Kidney epithelial cell (primary cell): ENCODE results near the gene MOGAT3. TPM values are rescaled to one million over a fixed set of nuclear protein-coding genes. Genes with fewer than 3 reads are reported as not detected.

ENCODE experiments used
- DNase-seq: peaks from one replicate; pipeline ENCODE4 v3.0.0-alpha.2; 2010; ENCODE audit warnings: low read depth
- H3K27me3 ChIP-seq: 2 replicates; pipeline ENCODE4 v1.6.0; 2011; ENCODE audit warnings: low read length; ENCODE audit not compliant: control insufficient read depth, insufficient read depth
- H3K36me3 ChIP-seq: 2 replicates; pipeline ENCODE4 v1.5.1; 2011; ENCODE audit warnings: low read length; ENCODE audit not compliant: control insufficient read depth, insufficient read depth
- H3K4me3 ChIP-seq: 2 replicates; pipeline ENCODE4 v1.5.1; 2011; ENCODE audit warnings: low read depth, mild to moderate bottlenecking, control low read depth, low read length
- CTCF ChIP-seq: IDR thresholded peaks from 2 replicates; pipeline ENCODE4 v1.5.1; 2011; ENCODE audit warnings: mild to moderate bottlenecking, moderate library complexity, low read length, control low read depth, inconsistent platforms; ENCODE audit not compliant: insufficient read depth, poor library complexity, severe bottlenecking
- total RNA-seq: library from RNA; depleted of rRNA; stranded (reverse); fragments of >200 nt; gene quantifications from 2 replicates; pipeline ENCODE4 v1.2.3, GENCODE V29; 2015

MOGAT3 gene
- total RNA-seq, 1 donor from 2014 or later = not detected

GRCh38 chr7:101195884-101196283 lies 5.0 kb downstream of the MOGAT3 start:
- no peak overlapping the region for H3K4me3 ChIP-seq
- H3K36me3 ChIP-seq = no peaks in the 10 kb centered on the region
- TF ChIP-seq CTCF = no peak
- H3K27me3 ChIP-seq = peaks cover 14% of the 10 kb centered on the region
- DNase-seq = no peak

- no peak for TF ChIP-seq CTCF
- Histone ChIP-seq H3K27me3 (no peaks in the 10 kb centered on the region), H3K4me3 (no peak overlapping the region), H3K36me3 (no peaks in the 10 kb centered on the region)
- no peak for DNase-seq
Observed at GRCh38 chr7:101189109-101189508, 11.7 kb downstream of the MOGAT3 start.

DNA sequence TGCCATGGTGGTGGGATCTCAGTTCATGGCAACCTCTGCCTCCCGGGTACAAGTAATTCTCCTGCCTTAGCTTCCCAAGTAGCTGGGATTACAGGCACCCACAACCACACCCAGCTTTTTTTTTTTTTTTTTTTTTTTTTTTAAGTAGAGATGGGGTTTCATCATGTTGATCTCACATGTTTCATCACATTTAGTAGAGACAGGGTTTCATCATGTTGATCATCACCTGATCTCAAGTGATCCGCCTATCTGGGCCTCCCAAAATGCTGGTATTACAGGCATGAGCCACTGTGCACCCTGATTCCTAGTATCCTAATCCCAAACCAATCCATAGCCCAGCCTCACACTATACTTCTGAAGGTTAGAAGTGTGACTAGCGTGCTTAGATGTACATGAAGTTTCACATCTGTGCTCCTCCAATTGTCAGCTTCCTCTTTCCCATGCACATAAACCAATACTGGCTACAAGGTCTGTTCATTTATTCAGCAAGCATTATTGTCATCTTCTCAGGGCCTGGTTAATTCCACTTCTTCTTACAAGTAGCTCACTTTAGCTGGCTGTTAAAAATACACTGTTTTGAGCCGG lies 13.9 kb downstream of the MOGAT3 start:
- Histone ChIP-seq H3K27me3 (no peaks in the 10 kb centered on the region), H3K4me3 (no peak overlapping the region), H3K36me3 (no peaks in the 10 kb centered on the region)
- TF ChIP-seq CTCF = no peak
- no peak for DNase-seq

DNA sequence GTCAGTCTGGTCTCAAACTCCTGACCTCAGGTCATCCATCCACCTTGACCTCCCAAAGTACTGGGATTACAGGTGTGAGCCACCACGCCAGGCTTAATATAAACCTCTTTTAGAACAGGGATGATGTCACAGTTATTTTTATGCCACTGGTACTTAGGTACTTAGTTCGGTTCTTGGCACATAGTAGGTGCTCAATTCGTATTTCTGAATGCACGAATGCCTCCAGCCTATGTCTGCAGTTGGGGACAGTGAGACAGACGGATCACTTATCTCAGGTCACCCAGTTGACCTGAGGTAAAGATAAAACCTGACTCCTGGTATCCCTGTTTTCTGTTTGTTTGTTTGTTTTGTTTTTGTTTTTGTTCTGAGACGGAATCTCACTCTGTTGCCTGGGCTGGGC lies 14.6 kb downstream of the MOGAT3 start:
- TF ChIP-seq CTCF = no peak
- H3K27me3 ChIP-seq = no peaks in the 10 kb centered on the region
- DNase-seq = no peak
- H3K36me3 ChIP-seq = no peaks in the 10 kb centered on the region
- H3K4me3 ChIP-seq = no peak overlapping the region

DNA sequence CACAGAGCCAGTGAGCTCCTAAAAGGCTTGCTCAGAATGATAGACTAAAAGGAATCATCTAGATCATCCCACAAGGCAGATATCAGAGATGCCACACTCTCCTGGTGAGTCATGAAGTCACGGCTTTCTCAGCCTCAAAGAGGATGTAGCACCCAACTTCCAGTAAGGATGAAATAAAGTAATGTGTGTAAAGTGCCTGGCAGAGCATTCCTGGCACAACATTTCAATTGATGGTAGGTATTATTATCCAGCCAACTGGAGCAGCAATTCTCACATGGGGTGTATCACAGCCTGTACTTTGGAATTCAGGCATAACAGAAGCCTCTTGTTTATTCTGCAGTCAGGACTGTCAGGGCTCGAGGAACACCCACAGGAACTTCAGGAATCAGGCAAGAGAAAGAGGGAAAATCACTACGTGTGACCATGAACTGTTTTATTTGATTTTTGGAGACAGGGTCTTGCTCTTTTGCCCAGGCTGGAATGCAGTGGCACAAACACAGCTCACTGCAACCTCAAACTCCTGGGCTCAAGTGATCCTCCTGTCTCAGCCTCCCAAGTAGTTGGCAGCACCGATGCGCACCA lies 15.5 kb downstream of the MOGAT3 start:
- H3K27me3 ChIP-seq = peaks cover 6% of the 10 kb centered on the region
- H3K4me3 ChIP-seq = no peak overlapping the region
- H3K36me3 ChIP-seq = no peaks in the 10 kb centered on the region
- DNase-seq = no peak
- TF ChIP-seq CTCF = no peak
